CD4-positive, alpha-beta T cell treated with Interleukin-4 for 4 hours (primary cell): ENCODE results near the gene MEAF6.
A peak's percentile ranks its signal among the peaks of the same experiment; 100 is the strongest.

Experiments used
- DNase-seq: peaks from one replicate; pipeline ENCODE4 v3.0.0-alpha.2; 2020

Gene MEAF6

GRCh38 chr1:37471345-37472231, 43.0 kb downstream of the MEAF6 start:
- DNase-seq: no peak

DNA sequence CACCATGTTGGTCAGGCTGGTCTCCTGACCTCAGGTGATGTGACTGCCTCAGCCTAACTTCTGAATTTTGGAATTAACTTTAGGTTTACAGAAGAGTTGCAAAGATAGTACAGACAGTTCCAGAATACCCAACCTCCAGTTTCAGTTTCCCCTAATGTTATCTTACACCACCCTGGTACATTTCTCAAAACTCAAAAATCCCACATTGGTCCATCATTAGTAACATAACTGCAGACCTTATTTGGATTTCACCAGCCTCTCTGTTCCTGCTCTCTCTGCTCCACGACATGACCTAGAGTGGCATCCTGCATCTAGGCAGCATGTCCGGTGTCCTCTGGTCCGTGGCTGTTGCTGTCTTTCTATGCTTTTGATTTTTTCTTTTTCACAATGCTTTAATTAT, 45.2 kb downstream of the MEAF6 start:
- DNase-seq: no peak

GRCh38 chr1:37468037-37468436, 46.5 kb downstream of the MEAF6 start:
- DNase-seq: no peak

GRCh38 chr1:37465593-37466517, 48.7 kb downstream of the MEAF6 start:
- DNase-seq: no peak

- no peak for DNase-seq
These were observed 50.1 kb downstream of the MEAF6 start for GRCh38 chr1:37464443-37464842.

- no peak for DNase-seq
These were observed 52.7 kb downstream of the MEAF6 start for GRCh38 chr1:37461698-37462436.

DNA sequence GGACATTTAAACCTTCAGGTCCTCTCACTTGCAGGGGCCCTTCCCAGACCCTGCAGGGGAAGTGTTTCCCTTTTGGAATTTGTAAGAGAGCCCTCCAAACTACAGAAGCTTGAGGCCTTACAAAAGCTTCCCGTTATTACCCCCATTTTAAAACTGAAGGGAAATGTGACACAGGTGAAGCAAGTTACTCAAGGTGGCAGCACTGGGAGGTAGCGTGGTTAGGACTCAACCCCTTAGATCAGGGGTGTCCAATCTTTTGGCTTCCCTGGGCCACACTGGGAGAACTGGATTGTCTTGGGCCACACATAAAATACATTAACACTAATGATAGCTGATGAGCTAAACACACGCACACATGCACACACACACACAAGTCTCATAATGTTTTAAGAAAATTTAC, 56.0 kb downstream of the MEAF6 start:
- DNase-seq: no peak

DNA sequence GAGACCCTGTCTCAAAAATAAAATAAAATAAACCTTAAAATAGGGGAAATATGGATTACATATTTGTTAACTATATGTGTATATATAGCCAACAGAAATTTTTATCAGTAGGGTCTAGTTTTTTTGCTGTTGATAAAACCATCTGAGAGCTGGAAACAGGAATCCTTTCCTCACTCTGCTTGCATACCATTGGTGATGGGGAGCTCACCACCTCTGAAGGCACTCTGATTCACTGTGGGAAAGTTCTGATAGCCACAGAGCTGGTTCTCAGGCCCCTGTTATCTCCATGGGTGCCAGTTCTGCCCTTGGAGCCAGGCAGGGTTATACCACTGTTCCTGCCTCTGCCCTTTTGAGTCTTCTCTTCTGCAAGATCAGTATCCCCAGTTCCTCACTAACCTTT, 58.0 kb downstream of the MEAF6 start:
- DNase-seq: no peak

- no peak for DNase-seq
These were observed 59.0 kb downstream of the MEAF6 start for GRCh38 chr1:37455516-37455915.

GRCh38 chr1:37453647-37454046, 60.9 kb downstream of the MEAF6 start:
- no peak for DNase-seq

GRCh38 chr1:37452416-37452815, 62.1 kb downstream of the MEAF6 start:
- no peak for DNase-seq

DNA sequence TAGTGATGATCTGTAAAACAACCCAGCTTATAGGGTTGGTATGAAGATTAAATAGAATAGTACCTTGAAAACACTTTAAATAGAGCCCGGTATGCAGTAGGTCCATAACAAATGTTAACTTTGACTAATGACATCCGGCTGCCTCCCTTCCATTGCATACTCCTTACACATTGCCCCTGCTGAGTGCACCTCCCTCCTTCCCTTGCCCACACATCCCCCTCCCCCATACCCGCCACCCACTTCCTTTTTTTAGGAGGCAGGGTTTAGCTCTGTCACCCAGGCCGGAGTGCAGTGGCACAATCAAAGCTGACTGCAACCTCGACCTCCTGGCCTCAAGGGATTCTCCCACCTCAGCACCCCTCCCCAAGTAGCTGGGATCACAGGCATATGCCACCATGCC, 64.6 kb downstream of the MEAF6 start:
- peak; percentile 5 for DNase-seq

GRCh38 chr1:37448691-37449417, 65.7 kb downstream of the MEAF6 start:
- no peak for DNase-seq

DNA sequence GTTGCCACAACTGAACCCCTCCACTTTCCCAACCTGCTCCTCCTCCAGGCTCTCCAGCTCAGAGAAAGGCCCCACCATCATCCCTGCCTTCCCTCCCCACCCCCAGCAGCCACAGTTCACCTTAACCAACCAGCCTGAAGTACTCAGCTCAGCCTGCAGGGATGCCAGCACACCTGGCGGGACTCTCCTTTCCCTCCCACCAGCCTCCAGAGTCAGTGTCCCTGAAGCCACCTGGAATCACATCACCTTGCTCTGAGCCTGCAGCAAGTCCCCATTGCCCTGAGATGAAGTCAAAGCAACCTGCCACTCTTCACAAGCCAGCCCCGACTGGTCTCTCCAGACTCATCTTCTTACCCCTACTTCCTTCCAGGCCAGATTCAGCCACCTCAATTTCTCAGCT, 66.4 kb downstream of the MEAF6 start:
- no peak for DNase-seq

DNA sequence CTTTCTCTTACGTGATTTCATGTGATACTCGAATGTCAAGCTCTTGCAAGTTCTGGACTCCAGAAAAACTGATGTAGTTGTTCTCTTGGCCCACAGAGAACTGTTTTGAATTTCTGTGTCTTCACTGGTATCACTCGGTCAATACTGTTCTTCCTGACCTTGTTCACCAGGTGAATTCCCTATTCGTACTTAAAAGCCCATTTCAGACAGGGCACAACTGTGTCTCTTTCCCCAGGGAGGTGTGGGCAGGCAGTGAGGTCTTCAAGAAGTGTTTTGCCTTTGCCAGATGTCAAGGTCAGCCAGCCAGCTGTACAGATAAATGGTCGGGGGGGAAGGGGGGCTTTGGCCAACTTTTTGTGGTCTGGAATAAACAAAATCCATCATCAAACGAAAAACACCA, 67.7 kb downstream of the MEAF6 start:
- no peak for DNase-seq

DNA sequence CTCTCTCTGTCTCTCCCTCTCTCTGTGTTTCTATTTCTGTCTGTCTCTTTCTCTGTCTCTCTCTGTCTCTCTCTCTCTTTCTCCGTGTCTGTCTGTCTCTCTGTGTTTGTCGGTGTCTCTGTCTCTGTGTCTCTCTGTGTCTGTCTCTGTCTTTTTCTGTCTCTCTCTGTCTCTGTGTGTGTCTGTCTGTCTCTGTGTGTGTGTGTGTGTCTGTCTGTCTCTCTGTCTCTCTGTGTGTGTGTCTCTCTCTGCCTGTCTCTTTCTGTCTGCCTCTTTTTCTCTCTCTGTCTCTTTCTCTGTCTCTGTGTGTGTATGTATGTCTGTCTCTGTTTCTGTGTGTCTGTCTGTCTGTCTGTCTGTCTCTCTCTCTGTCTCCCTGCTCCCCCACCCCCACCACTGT, 71.9 kb downstream of the MEAF6 start:
- DNase-seq: no peak
